Sigmoid colon (tissue), 7 donors: ENCODE data around the gene ZNF462. TPM values are rescaled to one million over a fixed set of nuclear protein-coding genes. Genes with fewer than 3 reads are reported as not detected.
A peak's percentile ranks its signal among the peaks of the same experiment; 100 is the strongest.

Source experiments
- DNase-seq: peaks from one replicate; pipeline ENCODE4 v3.0.0-alpha.2; 2019
- H3K27ac ChIP-seq, 4 donors: fragments of 200-600 bp; sonication (generic); one replicate each; pipeline ENCODE4 v1.5.1; 2016 to 2019; ENCODE audit warnings: mild to moderate bottlenecking in 1 of 4
- H3K27me3 ChIP-seq, 3 donors: fragments of 200-600 bp; sonication (generic); one replicate each; pipeline ENCODE4 v1.5.1; 2019; ENCODE audit warnings: mild to moderate bottlenecking in 1 of 3
- H3K36me3 ChIP-seq, 4 donors: fragments of 200-600 bp; sonication (generic); one replicate each; pipeline ENCODE4 v1.5.1; 2016 to 2019
- H3K4me1 ChIP-seq, 4 donors: fragments of 200-600 bp; sonication (generic); one replicate each; pipeline ENCODE4 v1.5.1; 2017 to 2019
- H3K4me3 ChIP-seq, 4 donors: fragments of 200-600 bp; sonication (generic); one replicate each; pipeline ENCODE4 v1.5.1; 2017 to 2019; ENCODE audit warnings: mild to moderate bottlenecking in 2 of 4, moderate library complexity in 1 of 4
- H3K9me3 ChIP-seq, 4 donors: fragments of 200-600 bp in 3 of 4; sonication (generic) in 3 of 4; one replicate each; pipeline versions ENCODE4 v1.5.1 to v1.6.1; 2013 to 2019
- EP300 ChIP-seq, 4 donors: sonication (generic); formaldehyde crosslinking; IDR thresholded peaks; one replicate each; pipeline ENCODE4 v1.6.1; 2017; ENCODE audit warnings: antibody characterized with exemption in 4 of 4
- POLR2A ChIP-seq, 2 donors: fragments of 450-650 bp; IDR thresholded peaks; one replicate each; pipeline ENCODE4 v1.6.1; 2016; ENCODE audit warnings: antibody characterized with exemption in 2 of 2, mild to moderate bottlenecking in 2 of 2, moderate library complexity in 2 of 2
- POLR2AphosphoS5 ChIP-seq, 4 donors: sonication (generic); formaldehyde crosslinking; IDR thresholded peaks; one replicate each; pipeline ENCODE4 v1.6.1; 2017; ENCODE audit warnings: antibody characterized with exemption in 4 of 4
- WGBS, 2 donors: extraction: QIAGEN DNeasy Blood & Tissue Kit; methylation state at CpG; one replicate each; pipeline ENCODE4 v1.1.7; 2013; 5-methylcytosine and 5-hydroxymethylcytosine counted together
- intact Hi-C: fragments of 100-400 bp; cut with DNase I; formaldehyde crosslinking; loops from one replicate; pipeline ENCODE4 v1.15.1; 2023
- polyA plus RNA-seq, 3 donors: library from polyadenylated mRNA; stranded (reverse); fragments of 200-250 nt; gene quantifications; one replicate each; pipeline ENCODE4 v1.2.3, GENCODE V29; 2013
- total RNA-seq, 4 donors: library from RNA; depleted of rRNA; stranded (reverse); fragments of >200 nt; gene quantifications; one replicate each; pipeline ENCODE4 v1.1.0, GENCODE V29; 2016
- TF ChIP-seq, protein P1 (sequence below), 4 experiments: fragments of 450-650 bp in 3 of 4; fragments of 200-600 bp in 1 of 4; IDR thresholded peaks; one replicate each; pipeline ENCODE4 v1.5.1; 2016 to 2019; ENCODE audit warnings: antibody characterized with exemption in 4 of 4, mild to moderate bottlenecking in 3 of 4, moderate library complexity in 2 of 4
- donor health status: healthy with polysubstance abuse.
- donor health status: Bipolar disorder and iron deficiency.
- donor health status: healthy.

ZNF462 gene
- total and polyA plus RNA-seq, 7 donors = 0.60 to 33.8 (median 21.7) TPM

DNA sequence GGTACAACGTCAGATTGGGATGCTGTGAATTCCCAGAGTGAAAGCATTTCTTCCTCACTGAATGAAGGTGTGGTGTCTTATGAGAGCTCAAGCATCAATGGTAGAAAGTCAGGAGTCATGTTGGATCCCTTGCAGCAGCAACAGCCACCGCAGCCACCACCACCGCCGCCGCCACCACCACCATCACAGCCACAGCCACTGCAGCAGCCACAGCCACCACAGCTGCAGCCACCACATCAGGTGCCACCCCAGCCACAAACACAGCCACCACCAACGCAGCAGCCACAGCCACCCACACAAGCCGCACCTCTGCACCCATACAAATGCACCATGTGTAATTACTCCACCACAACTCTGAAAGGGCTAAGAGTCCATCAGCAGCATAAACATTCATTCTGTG, 62.4 kb downstream of the ZNF462 start:
- Histone ChIP-seq H3K36me3 (peaks cover 3 to 57% (median 24%) of the 10 kb centered on the region in 4 donors), H3K4me1 (peaks cover 0 to 62% (median 47%) of the 10 kb centered on the region in 4 donors), H3K9me3 (no peaks in the 10 kb centered on the region), H3K27ac (no peak overlapping the region), H3K27me3 (no peaks in the 10 kb centered on the region), H3K4me3 (no peak overlapping the region)
- TF ChIP-seq POLR2AphosphoS5 (IDR thresholded peaks at IDR 0.05) (no peak), EP300 (IDR thresholded peaks at IDR 0.05) (no peak), POLR2A (IDR thresholded peaks at IDR 0.05) (no peak)
- TF ChIP-seq, protein P1, sequence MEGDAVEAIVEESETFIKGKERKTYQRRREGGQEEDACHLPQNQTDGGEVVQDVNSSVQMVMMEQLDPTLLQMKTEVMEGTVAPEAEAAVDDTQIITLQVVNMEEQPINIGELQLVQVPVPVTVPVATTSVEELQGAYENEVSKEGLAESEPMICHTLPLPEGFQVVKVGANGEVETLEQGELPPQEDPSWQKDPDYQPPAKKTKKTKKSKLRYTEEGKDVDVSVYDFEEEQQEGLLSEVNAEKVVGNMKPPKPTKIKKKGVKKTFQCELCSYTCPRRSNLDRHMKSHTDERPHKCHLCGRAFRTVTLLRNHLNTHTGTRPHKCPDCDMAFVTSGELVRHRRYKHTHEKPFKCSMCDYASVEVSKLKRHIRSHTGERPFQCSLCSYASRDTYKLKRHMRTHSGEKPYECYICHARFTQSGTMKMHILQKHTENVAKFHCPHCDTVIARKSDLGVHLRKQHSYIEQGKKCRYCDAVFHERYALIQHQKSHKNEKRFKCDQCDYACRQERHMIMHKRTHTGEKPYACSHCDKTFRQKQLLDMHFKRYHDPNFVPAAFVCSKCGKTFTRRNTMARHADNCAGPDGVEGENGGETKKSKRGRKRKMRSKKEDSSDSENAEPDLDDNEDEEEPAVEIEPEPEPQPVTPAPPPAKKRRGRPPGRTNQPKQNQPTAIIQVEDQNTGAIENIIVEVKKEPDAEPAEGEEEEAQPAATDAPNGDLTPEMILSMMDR (IDR thresholded peaks at IDR 0.05) = no peak
- intact Hi-C loops = no loop called here
- DNase-seq = no peak
- 97 to 98% methylated on average over 7 of the region's 7 CpGs for WGBS, 2 donors

DNA sequence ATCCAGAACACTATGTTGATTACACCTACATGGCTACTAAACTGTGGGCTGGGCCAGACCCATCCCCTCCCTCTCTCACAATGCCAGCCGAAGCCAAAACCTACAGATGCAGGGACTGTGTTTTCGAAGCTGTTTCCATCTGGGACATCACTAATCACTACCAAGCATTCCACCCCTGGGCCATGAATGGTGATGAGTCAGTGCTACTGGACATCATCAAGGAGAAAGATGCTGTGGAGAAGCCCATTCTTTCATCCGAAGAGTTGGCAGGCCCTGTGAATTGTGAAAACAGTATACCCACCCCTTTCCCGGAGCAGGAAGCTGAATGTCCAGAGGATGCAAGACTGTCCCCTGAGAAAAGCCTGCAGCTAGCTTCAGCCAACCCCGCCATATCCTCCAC, 65.0 kb downstream of the ZNF462 start:
- Histone ChIP-seq H3K27ac (peak overlapping the region in 1 of 4 donors; percentile 24), H3K36me3 (peaks cover 10 to 75% (median 29%) of the 10 kb centered on the region in 4 donors), H3K27me3 (no peaks in the 10 kb centered on the region), H3K9me3 (no peaks in the 10 kb centered on the region), H3K4me1 (peaks cover 0 to 39% (median 25%) of the 10 kb centered on the region in 4 donors), H3K4me3 (no peak overlapping the region)
- WGBS, 2 donors = 91 to 96% methylated on average over 5 of the region's 5 CpGs
- peak in 1 of 4 donors; percentile 34 for TF ChIP-seq POLR2AphosphoS5 (IDR thresholded peaks at IDR 0.05)
- TF ChIP-seq, protein P1 (IDR thresholded peaks at IDR 0.05) = no peak
- no peak for DNase-seq
- intact Hi-C loops = no loop called here

DNA sequence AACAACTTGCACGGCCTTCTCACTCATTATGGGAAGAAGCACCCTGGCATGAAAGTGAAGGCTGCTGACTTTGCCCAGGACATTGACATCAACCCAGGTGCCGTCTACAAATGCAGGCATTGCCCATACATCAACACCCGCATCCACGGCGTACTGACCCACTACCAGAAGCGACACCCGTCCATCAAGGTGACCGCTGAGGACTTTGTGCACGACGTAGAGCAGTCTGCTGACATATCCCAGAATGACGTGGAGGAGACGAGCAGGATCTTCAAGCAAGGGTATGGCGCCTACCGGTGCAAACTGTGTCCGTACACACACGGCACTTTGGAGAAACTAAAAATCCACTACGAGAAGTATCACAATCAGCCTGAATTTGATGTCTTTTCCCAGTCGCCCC, 65.4 kb downstream of the ZNF462 start:
- intact Hi-C loops = no loop called here
- peaks cover 10 to 74% (median 29%) of the 10 kb centered on the region in 4 donors for H3K36me3 ChIP-seq
- whole genome bisulfite sequencing, 2 donors = 97 to 98% methylated on average over 18 of the region's 18 CpGs

DNA sequence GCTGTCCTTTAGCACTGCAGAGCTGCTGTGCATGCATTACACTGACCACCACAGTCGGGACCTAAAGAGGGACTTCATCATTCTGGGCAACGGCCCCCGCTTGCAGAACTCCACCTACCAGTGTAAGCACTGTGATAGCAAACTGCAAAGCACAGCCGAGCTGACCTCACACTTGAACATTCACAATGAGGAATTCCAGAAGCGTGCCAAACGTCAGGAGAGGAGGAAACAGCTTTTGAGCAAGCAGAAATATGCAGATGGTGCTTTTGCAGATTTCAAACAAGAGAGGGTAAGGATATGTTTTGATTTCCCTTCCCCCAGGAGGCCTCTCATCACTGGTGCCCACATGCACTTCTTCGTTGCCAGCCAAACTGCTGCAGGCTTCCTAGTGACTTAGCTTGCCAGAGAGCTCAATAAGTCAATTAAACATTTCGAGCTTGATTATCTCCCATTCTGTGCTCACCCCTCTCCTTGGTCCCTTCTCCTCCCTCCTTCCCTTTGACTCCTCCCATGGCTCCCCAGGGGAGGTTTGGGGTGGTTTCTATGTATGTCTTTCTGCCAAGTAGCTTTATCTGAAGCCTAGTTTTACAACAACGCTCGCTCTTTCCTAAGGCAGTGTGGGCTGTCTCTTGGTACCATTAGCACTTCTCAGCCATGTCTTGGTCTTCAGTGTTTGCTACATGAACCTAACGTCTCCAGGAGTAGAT, 66.7 kb downstream of the ZNF462 start:
- TF ChIP-seq, protein P1 (IDR thresholded peaks at IDR 0.05) = no peak
- TF ChIP-seq POLR2AphosphoS5 (IDR thresholded peaks at IDR 0.05) = peak in 3 of 4 donors; percentile 21 to 34 (median 29)
- H3K27ac ChIP-seq = peak overlapping the region; percentile 17 to 60 (median 44)
- WGBS, 2 donors = 85 to 86% methylated on average over 11 of the region's 11 CpGs
- no peaks in the 10 kb centered on the region for H3K9me3 ChIP-seq
- intact Hi-C loops = no loop called here
- H3K4me3 ChIP-seq = no peak overlapping the region
- peaks cover 0 to 33% (median 24%) of the 10 kb centered on the region in 4 donors for H3K4me1 ChIP-seq
- no peak for DNase-seq
- peaks cover 10 to 64% (median 23%) of the 10 kb centered on the region in 4 donors for H3K36me3 ChIP-seq
- no peaks in the 10 kb centered on the region for H3K27me3 ChIP-seq

More for the DNA sequence above, 65.4 kb downstream of the ZNF462 start:
- TF ChIP-seq EP300 (IDR thresholded peaks at IDR 0.05) (no peak), POLR2A (IDR thresholded peaks at IDR 0.05) (no peak), POLR2AphosphoS5 (IDR thresholded peaks at IDR 0.05) (no peak)
- TF ChIP-seq, protein P1 (IDR thresholded peaks at IDR 0.05) = no peak
- Histone ChIP-seq H3K27ac (peak overlapping the region in 1 of 4 donors; percentile 24), H3K4me3 (no peak overlapping the region), H3K9me3 (no peaks in the 10 kb centered on the region), H3K4me1 (peaks cover 0 to 35% (median 24%) of the 10 kb centered on the region in 4 donors), H3K27me3 (no peaks in the 10 kb centered on the region)
- no peak for DNase-seq
